ENCODE measurements around the gene FBXL19. TPM values are rescaled to one million over a fixed set of nuclear protein-coding genes. Genes with fewer than 3 reads are reported as not detected.
A peak's percentile ranks its signal among the peaks of the same experiment; 100 is the strongest.

Gene FBXL19
- total and polyA plus RNA-seq, 9 of the 15 experiments (the other 6 are each of a cell fraction or from before 2014, with no cell fraction given): 0.13 to 48.0 (median 13.5) TPM; not detected in 1

GRCh38 chr16:30902029-30902972, 21.1 kb upstream of the FBXL19 start (continued):
- TF ChIP-seq SLC30A9 (CRISPR knock-in tag; IDR thresholded peaks at IDR 0.05) (no peak), SOX6 (IDR thresholded peaks at IDR 0.05) (no peak), ZNF263 (CRISPR knock-in tag; IDR thresholded peaks at IDR 0.05; ENCODE audit: borderline replicate concordance) (no peak), ZNF239 (CRISPR knock-in tag; IDR thresholded peaks at IDR 0.05) (no peak), YY1 (IDR thresholded peaks at IDR 0.05; ENCODE audit: borderline replicate concordance in 1 of 3, control insufficient read depth in 1 of 3, extremely low read depth in 1 of 3, insufficient read depth in 3 of 3, insufficient read length in 1 of 3, insufficient replicate concordance in 2 of 3, low read depth in 1 of 3, low read length in 2 of 3) (peak in 2 of 3 experiments; percentile 36 to 65), MECOM (CRISPR knock-in tag; IDR thresholded peaks at IDR 0.05) (no peak), JUN (IDR thresholded peaks at IDR 0.05; ENCODE audit: borderline replicate concordance, low read depth, low read length) (peak; percentile 21; the same call in 1 of the 2 replicates), JUN (CRISPR knock-in tag; IDR thresholded peaks at IDR 0.05; ENCODE audit: borderline replicate concordance) (no peak), SIN3A (IDR thresholded peaks at IDR 0.05; ENCODE audit: borderline replicate concordance in 2 of 2, control insufficient read depth in 1 of 2, low read depth in 2 of 2, low read length in 2 of 2) (peak; percentile 41 to 77; a peak in 2 of 4 replicates), POLR2G (IDR thresholded peaks at IDR 0.05; ENCODE audit: low read depth, low read length) (peak; percentile 89), NR2C2 (CRISPR knock-in tag; IDR thresholded peaks at IDR 0.05) (no peak), NR2C2 (tag; IDR thresholded peaks at IDR 0.05) (peak; percentile 67), SUPT5H (IDR thresholded peaks at IDR 0.05) (0 out of 2 replicates have a peak, but pooled peaks have one; percentile 26), ZNF134 (CRISPR knock-in tag; conservative IDR thresholded peaks at IDR 0.05) (no peak), MYC (IDR thresholded peaks at IDR 0.05; ENCODE audit: low read depth, low read length) (peak; percentile 82), MYC (CRISPR knock-in tag; IDR thresholded peaks at IDR 0.05; ENCODE audit: borderline replicate concordance, low read depth) (no peak), MLX (CRISPR knock-in tag; conservative IDR thresholded peaks at IDR 0.05) (no peak), ZNF592 (IDR thresholded peaks at IDR 0.05) (peak; percentile 70), TCF7L2 (IDR thresholded peaks at IDR 0.05; ENCODE audit: low read depth, low read length) (no peak), ZBTB1 (CRISPR knock-in tag; IDR thresholded peaks at IDR 0.05; ENCODE audit: borderline replicate concordance, low read depth) (peak; percentile 63; the same call in 1 of the 2 replicates), ZNF780A (CRISPR knock-in tag; IDR thresholded peaks at IDR 0.05) (no peak)

Data from K562 (cell line).